ENCODE measurements around the gene PTPRE. TPM values are rescaled to one million over a fixed set of nuclear protein-coding genes. Genes with fewer than 3 reads are reported as not detected.

The PTPRE gene
- total RNA-seq, 4 donors from 2014 or later, result 9.8 to 24.9 (median 22.7) TPM

- intact Hi-C loops (cut with DNase I), result loop anchor here (5.0 kb wide), 2 partner anchors 102 to 162 kb away; no protein-coding TSS in a partner anchor
- TF ChIP-seq POLR2A (IDR thresholded peaks at IDR 0.05), result no peak
- no peak for TF ChIP-seq CTCF (IDR thresholded peaks at IDR 0.05)
- Histone ChIP-seq H3K27ac (no peak overlapping the region), H3K36me3 (no peaks in the 10 kb centered on the region), H3K4me1 (peaks cover 7 to 33% (median 14%) of the 10 kb centered on the region in 3 donors), H3K4me3 (no peak overlapping the region), H3K9me3 (no peaks in the 10 kb centered on the region), H3K27me3 (peaks cover 0 to 44% (median 2%) of the 10 kb centered on the region in 4 donors)
- DNase-seq, result no peak
- WGBS, 2 donors, result 78 to 81% methylated on average over 4 to 7 of the region's 7 CpGs
Measured at GRCh38 chr10:127909716-127910463, 3.0 kb downstream of the PTPRE start.

- Histone ChIP-seq H3K4me1 (peaks cover 7 to 33% (median 14%) of the 10 kb centered on the region in 3 donors), H3K4me3 (no peak overlapping the region), H3K9me3 (no peaks in the 10 kb centered on the region), H3K36me3 (no peaks in the 10 kb centered on the region), H3K27ac (no peak overlapping the region), H3K27me3 (peaks cover 0 to 44% (median 2%) of the 10 kb centered on the region in 4 donors)
- DNase-seq, result no peak
- 76 to 89% methylated on average over 2 of the region's 2 CpGs for WGBS, 2 donors
- TF ChIP-seq POLR2A (IDR thresholded peaks at IDR 0.05), result no peak
- no peak for TF ChIP-seq CTCF (IDR thresholded peaks at IDR 0.05)
- intact Hi-C loops (cut with DNase I), result no loop called here
Measured at GRCh38 chr10:127910464-127910770, 3.5 kb downstream of the PTPRE start.

GRCh38 chr10:127911218-127911866, 4.4 kb downstream of the PTPRE start:
- Histone ChIP-seq H3K9me3 (no peaks in the 10 kb centered on the region), H3K27ac (no peak overlapping the region), H3K36me3 (no peaks in the 10 kb centered on the region), H3K4me3 (no peak overlapping the region), H3K27me3 (peaks cover 0 to 36% (median 2%) of the 10 kb centered on the region in 4 donors), H3K4me1 (peaks cover 7 to 31% (median 14%) of the 10 kb centered on the region in 3 donors)
- no peak for TF ChIP-seq CTCF (IDR thresholded peaks at IDR 0.05)
- TF ChIP-seq POLR2A (IDR thresholded peaks at IDR 0.05), result no peak
- 64% methylated on average over 8 to 9 of the region's 10 CpGs for WGBS, 2 donors
- no peak for DNase-seq
- intact Hi-C loops (cut with DNase I), result no loop called here

- H3K4me3 ChIP-seq, result no peak overlapping the region
- H3K9me3 ChIP-seq, result no peaks in the 10 kb centered on the region
- H3K4me1 ChIP-seq, result peaks cover 7 to 26% (median 10%) of the 10 kb centered on the region in 3 donors
- DNase-seq, result no peak
- H3K27ac ChIP-seq, result no peak overlapping the region
- intact Hi-C loops (cut with DNase I), result no loop called here
- H3K36me3 ChIP-seq, result no peaks in the 10 kb centered on the region
- 54 to 90% methylated on average over 4 of the region's 4 CpGs for WGBS, 2 donors
- peaks cover 0 to 31% (median 2%) of the 10 kb centered on the region in 4 donors for H3K27me3 ChIP-seq
- no peak for TF ChIP-seq POLR2A (IDR thresholded peaks at IDR 0.05)
- no peak for TF ChIP-seq CTCF (IDR thresholded peaks at IDR 0.05)
Measured at GRCh38 chr10:127911867-127912257, 5.0 kb downstream of the PTPRE start.
